C4-2B (cell line): ENCODE results near the gene LRRC57.

Experiments used
- ZFX ChIP-seq: fragments of 450-650 bp; IDR thresholded peaks from 2 replicates; pipeline ENCODE4 v1.6.1; 2017
- TF ChIP-seq, protein P1 (sequence below): fragments of 450-650 bp; conservative IDR thresholded peaks from 2 replicates; pipeline ENCODE4 v1.5.1; 2017; ENCODE audit warnings: mild to moderate bottlenecking

GRCh38 chr15:42549741-42550392, 1.3 kb upstream of the LRRC57 start:
- TF ChIP-seq, protein P1, sequence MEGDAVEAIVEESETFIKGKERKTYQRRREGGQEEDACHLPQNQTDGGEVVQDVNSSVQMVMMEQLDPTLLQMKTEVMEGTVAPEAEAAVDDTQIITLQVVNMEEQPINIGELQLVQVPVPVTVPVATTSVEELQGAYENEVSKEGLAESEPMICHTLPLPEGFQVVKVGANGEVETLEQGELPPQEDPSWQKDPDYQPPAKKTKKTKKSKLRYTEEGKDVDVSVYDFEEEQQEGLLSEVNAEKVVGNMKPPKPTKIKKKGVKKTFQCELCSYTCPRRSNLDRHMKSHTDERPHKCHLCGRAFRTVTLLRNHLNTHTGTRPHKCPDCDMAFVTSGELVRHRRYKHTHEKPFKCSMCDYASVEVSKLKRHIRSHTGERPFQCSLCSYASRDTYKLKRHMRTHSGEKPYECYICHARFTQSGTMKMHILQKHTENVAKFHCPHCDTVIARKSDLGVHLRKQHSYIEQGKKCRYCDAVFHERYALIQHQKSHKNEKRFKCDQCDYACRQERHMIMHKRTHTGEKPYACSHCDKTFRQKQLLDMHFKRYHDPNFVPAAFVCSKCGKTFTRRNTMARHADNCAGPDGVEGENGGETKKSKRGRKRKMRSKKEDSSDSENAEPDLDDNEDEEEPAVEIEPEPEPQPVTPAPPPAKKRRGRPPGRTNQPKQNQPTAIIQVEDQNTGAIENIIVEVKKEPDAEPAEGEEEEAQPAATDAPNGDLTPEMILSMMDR, result no peak
- no peak for TF ChIP-seq ZFX
